GM19324 (cell line): ENCODE data around the gene TRIP13.
"Not testable (repeated sequence)": the region's sequence is repeated elsewhere in the genome, so short reads cannot be mapped to it uniquely, and the experiment has no call there.

Source experiments
- ATAC-seq: cut with Tn5 transposase; IDR thresholded peaks from one replicate; pipeline ENCODE4 v1.9.1; 2021; ENCODE audit warnings: mild to moderate bottlenecking, moderate library complexity; ENCODE audit not compliant: unreplicated experiment, low FRiP score

TRIP13 gene

DNA sequence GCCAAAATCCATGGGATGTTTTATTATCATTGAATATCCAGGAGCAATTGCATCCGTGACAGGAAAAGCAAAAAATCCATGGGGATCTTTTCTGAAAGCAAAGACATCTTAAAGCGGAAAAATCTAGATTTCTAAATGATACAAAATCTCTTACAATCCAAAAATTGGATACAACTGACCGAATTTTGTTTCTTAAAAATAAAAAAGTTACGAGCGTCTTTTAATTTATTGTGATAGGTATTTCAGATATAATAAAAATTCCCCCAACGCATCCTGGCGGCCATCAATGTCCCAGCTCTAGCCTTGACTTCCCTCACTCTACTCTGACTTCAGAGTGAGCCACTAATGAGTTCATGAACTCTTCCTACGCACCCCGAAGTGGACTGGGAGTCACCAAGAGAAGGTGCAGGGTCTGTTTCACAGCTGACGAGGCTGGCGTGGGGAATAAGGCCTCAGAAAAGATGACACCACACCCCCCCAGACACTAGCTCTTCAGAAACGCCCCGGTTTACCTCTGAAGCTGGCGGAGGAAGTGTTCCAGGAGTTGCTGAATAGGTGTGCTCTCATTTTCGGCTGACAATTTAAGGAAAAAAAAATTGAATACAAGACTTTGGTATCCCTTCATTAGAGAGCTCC, 3.5 kb upstream of the TRIP13 start:
- no peak for ATAC-seq

DNA sequence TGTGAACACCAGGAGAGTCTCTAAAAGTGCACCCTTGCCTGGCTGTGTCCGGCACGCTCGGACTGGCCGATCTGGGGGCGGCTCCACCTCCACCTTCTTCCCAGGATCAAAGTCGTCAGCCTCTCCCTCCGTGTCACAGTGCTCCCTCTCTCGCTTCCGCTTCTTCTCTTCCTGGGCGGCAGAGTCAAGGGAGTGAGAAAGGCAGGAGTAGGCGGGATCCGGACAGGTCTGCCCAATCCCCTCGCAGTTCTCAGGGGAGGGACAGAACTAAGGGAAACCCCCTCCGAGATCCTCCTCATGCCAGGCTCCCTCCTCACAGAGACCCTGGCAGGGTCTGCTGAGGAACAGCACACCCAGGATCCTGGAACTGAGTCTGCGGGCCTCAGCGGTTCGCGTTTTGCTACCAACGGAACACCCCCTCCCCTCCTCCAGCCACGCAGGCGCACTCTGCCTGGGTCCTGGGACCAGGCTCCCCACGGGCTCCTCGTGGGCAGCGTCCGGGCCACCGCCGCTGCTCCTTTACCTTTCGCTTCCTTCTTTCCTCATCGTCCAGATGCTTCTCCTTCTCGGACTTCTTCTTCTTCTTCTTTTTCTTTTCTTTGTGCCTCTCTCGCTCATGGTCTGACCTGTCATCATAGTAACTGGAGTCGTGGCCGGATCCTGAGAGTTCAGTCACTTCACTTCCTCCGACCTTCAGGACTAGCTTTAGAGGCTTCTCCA, 1.4 kb upstream of the TRIP13 start:
- ATAC-seq, result no peak

DNA sequence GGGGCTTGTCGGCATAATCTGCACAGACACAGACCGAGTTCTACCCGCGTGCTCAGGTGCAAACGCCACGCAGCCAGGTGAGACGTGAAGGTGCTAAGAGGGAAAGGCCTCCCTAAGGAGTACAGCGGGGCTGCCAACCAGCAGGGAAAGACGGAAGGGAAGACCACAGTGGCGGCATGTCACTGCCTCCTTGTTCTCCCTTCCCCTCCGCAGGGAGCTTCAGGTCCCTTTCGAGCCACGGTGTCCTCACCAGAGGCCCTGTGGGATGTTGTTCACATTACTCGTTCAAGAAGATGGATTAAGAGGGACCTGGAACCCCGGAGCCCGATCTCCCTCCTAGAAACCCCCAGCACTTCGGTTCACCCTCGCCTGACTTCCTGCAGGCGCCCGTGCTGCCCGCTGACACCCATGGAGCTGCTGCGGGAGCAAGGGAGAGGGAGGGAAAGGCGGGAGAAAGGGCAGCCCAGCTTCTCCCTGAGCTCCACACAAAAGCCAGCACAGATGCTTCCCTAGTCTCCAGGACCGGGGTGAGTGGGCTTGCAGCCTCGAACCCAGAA, 769 bp upstream of the TRIP13 start:
- no peak for ATAC-seq

DNA sequence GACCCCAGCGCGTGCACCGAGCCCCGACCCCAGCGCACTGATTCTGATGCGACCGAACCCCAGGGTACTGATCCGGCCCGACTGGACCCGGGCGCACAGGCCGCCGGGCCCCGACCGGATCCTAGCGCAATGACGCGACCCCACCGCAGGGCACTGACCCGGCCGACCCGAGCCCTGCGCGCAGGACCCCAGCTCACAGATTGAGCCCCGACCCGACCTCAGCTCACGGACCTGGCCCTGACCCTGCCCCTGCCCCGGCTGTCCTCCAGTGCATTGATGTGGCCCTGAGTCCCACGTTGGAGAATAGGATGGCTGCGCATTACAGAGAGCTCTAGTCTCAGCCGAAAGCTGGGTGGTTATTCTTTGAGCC, 438 bp downstream of the TRIP13 start:
- ATAC-seq, result no peak

DNA sequence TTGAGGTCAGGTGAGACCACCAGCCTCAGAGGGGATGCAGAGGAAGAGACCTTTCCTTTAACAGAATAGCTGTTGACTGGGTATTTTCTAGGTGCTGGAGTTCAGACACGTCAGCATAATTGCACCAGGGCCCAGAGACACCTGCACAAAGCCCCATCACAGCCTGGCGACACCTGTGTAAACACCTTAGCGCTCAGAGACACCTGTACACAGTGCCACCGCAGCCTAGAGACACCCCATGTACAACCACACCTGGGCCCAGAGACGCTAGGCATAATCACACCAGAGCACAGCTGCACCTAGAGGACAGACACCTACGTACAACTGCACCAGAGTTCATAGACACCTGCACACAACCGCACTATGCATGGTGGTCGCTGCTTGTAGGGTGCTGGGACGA, 1.0 kb downstream of the TRIP13 start:
- ATAC-seq, result no peak

DNA sequence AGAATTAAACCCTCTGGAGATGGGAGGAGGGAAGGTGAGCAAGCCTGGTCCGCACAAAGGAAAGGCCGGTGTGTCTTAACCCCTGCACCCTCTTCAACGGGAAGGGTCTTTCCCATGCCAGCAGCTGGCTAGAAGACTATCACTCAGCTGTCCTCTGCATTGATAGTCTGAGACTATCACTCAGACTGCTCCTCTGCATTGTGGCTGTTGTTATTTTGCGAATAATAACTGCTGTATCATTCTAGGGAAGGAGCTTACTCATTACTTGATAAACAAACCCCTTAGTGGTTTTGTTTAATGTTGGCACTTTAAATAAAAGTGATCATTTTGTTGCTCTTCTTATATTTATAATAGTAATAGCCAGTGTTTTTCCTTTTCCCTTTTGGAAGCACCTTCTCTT, 8.1 kb downstream of the TRIP13 start:
- ATAC-seq, result no peak

DNA sequence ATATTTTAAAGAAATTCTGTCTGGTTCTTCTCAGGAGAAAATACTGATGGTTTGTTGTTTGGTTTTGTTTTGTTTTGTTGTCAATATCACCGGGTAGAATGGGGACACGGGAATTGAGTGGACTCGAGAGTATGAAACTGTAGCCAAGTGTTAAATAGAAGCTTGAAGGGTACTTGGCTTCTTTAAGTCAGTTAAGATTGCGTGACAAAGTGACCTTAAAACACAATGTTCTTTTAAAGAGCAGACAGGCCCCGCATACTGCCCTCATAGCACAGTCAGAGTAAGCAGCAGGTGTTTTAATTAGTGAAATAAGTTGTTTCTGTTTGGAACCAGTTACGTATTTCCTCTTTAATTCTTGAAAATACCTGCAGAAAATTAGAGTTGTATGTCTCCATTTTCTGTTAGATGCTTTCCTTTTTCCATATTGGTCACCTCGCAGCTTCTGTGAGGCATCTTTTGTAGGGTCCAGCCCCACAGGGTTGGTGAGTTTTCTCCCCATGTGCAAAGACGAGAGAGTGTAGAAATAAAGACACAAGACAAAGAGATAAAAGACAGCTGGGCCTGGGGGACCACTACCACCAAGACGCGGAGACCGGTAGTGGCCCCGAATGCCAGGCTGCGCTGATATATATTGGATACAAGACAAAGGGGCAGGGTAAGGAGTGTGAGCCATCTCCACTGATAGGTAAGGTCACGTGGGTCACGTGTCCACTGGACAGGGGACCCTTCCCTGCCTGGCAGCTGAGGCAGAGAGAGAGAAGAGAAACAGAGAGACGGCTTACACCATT, 9.6 kb downstream of the TRIP13 start:
- no peak for ATAC-seq

DNA sequence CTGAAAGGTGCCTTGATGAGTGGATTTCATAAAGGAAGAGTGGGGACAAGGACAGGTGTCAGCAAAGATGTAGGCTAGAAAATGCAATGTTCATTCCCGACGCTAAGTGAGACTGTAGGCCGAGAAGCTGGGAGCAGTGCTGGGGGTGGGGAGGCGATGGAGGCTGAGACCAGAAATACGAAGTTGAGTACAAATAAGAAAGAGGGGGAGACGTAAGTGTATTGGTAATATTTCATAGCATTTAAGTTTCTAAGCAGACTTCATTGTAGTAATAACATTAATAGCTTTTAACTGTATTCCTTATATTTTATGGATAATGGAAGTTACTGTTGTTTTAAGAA, 11.0 kb downstream of the TRIP13 start:
- no peak for ATAC-seq

DNA sequence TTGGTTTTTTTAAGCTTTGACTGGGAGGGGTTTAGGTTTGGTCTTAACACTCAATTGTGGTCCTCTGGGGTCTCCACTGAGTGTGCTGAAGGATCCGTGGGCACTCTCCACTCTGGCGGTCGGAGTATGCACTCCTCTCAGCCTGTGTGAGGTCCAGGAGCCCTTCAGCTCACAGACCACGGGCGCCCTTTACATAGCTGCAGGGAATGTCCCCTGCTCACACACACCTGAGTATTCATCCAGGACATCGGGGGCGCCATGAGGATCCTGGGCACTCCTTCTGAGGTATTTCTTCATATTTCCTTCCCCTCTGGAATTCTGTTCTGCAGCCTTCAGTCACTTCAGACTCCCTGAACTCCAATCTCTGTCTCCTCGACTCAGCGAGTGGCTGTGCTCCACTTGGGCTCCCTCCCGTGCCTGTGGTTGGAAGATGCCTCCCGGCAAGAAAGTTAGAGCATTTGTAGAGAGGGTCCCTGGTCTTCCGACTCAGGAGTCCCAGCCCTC, 12.5 kb downstream of the TRIP13 start:
- ATAC-seq, result no peak

DNA sequence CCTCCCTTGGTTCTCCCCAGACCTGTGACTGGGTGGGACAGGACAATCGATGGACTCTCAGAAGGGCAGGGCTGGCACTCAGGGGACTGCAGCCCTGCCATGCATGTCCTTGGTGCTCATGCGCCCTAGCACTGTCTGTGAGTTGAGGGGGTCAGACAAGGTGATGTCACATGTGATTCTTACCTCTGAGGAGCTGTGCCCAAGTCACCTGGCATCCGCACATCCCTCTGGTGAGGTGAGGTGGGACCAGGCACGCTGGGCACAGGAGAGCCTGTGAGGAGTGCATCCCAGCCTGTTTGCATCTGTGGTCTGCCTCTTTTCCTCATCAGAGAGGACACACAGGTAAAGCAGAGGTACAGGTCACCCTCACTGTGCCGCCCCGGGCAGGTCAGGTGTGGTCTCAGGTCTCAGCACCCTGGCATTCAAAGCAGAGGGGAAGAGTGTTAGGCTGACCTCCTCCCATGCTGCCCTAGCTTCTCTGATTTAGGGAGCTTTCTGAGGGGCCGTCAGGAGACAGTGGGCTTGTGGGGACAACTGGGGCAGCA, 14.8 kb downstream of the TRIP13 start:
- ATAC-seq, result no peak

DNA sequence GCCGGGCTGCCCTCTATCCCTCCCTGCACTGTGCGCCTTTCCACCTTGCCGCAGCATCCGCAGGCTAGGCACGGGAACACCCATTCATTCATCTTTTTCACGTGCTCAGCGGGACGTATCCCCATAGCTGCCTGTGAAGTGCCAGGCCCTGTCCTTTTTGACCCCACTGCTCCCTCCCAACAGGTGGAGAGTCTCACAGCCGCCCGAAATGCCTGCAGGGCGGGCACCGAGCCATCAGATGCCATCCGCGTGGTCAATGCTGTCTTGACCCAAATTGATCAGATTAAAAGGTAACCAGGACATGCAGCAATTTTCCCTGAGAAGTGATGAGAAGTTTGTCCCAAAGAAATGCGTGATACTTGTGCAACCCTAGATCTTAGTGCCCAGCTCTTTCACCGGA, 15.5 kb downstream of the TRIP13 start:
- ATAC-seq, result no peak

DNA sequence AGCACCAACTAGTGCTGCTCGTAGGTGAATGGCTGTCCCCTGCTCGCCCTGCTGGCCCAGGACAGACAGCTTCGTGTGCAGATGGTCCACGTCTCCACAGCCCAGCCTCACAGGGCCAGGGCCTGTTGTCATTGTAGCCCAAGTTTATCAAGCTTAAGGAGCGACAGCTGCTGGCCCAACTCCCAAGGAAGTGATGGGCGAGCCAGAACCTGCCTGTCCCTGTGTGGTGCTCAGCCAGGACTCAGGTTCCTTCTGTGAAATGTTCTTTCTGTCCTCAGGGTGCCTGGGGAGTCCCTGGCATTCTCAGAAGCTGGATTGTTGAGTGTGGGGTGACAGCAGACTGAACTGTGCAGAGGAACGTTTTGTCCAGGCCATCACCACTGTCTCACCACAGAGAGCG, 16.4 kb downstream of the TRIP13 start:
- ATAC-seq, result no peak

DNA sequence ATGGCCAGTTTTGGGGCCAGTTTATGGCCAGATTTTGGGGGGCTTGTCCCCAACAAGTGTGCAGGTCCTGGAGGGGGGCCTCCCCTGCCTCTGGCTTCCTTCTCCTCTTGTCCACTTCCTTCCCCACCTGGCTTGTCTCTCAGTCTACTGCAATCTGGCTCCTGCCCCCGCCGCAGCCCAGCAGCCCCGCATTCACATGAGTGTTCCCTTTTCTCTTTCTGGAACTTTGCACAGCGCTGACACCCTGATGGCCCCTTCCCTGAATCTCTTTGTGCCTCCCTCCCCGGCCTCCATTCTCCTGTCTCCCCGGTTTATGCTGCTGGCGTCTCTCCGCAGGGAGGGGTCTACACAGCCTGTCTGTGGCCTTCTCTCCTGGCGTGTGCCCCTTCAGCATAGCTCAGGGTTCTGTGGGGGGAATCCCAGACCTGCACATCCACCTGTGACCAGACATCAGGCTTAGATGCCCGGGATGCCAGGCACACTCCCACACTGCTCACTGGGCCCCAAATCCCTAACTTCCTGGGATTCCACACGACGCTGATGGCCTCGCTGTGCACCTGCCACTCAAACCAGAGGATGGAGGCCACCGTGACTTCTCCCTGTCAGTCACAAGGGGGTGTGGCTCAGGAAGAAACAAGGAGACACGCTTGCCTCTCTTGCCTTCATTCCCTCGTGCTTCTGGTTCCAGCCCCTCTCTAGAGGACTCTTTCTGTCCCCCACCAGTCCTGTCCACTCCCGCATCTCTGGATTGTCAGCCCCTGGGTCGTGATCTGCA, 17.5 kb downstream of the TRIP13 start:
- no peak for ATAC-seq

DNA sequence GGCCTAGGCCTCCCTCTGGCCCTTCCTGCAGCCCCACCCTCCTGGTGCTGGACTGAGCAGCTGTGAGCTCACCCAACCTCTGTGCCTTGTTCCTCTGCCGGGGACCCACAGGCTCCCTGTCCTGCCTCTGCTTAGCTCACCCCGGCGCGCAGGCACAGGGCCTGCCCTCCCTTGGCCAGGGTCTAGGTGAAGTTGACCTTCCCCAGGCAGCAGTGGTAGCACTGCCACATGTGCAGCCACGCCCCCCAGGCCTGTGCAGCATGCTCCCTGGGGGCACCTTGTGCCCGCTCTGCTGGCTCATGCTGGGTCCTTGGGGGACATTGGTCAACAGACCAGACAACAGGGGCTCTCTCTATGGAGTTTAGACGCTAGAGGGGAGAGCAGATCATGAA, 18.1 kb downstream of the TRIP13 start:
- ATAC-seq, result no peak

DNA sequence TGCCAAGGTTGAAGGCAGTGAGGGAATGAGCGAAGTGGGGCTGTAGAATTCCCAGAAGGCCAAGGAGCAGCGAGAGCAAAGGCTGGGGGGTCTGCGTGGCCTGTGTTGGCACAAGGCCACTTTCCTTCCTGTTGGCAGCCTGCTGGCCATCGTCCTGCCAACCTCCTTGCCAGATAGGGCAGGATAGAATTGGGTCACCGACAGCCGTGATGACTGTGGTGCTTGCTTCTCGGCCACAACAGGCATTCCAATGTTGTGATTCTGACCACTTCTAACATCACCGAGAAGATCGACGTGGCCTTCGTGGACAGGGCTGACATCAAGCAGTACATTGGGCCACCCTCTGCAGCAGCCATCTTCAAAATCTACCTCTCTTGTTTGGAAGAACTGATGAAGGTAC, 18.9 kb downstream of the TRIP13 start:
- ATAC-seq, result no peak

DNA sequence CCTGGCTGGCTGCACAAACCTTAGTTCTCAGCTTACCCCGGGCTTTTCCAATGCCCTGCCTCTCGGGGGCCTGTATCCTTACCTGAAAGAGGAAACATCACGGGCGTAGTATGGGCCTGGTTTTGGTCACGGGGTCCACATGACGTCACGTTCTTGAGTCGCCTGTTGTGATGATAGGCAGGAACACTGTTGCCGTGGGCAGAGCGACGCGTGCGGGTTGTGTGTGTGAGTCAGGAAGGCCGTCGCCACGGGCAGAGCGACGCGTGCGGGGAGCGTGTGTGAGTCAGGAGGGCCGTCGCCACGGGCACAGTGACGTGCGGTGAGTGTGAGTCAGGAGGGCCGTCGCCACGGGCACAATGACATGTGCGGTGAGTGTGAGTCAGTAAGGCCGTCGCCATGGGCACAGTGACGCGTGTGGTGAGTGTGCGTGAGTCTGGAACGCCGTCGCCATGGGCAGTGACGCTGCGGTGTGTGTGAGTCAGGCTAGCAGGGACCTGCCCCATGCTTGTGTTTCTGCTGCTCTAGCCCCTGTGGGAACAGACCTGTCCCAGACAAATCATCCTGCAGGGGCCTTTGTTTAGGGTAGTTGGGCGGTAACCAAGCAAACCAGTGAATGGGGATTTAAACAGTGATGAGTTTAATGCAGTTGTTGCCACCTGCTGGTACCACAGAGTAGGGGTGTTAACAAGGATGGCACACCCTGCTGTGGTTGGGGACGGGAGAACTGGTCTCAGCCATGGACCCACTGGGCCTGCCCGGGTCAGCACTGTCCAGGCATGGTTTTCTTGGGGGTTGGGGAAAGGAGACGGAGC, 19.8 kb downstream of the TRIP13 start:
- ATAC-seq, result no peak

DNA sequence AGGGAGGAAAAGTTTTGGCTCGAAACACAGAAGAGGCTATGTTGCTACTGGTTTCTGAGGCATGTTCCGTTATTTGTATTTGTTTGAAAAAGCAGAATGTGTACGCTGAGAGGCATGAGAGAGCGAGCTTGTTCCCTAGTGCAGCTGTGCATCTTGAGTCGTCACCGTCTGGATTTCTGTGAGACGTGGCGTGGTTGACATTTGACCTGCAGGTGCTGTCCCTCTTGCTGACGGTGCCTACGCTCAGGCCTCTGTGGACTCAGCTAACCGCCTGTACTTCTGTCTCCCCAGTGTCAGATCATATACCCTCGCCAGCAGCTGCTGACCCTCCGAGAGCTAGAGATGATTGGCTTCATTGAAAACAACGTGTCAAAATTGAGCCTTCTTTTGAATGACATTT, 21.5 kb downstream of the TRIP13 start:
- ATAC-seq, result no peak

DNA sequence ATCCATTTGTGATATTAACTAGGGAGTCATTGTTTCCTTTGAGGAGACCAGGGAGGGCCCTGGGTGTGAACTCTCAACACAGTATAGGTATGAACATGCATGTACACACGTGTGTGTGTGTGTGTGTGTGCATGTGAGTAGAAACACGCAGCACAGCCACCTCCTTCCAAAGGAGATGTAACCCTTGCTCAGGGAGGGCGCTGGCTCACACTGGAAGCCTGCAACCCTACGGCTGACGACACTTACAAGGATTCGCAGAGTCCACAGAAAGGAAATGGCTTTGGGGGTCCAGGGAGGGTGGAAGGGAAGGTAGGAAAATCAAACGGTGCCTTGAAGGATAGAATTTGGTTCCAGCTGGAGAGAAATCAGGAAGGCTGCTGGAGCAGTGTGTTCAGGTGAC, 21.9 kb downstream of the TRIP13 start:
- ATAC-seq, result no peak

DNA sequence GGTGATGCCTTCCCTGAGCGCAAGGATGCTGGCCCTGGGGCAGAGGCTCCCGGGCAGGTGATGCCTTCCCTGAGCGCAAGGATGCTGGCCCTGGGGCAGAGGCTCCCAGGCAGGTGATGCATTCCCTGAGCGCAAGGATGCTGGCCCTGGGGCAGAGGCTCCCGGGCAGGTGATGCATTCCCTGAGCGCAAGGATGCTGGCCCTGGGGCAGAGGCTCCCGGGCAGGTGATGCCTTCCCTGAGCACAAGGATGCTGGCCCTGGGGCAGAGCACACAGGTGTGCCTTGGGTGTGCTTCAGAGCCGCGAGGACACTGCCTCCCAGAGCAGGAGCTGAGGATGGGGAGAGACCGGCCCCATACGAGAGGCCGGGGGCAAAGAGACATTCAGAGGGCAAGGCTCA, 22.7 kb downstream of the TRIP13 start:
- not testable (repeated sequence) for ATAC-seq

DNA sequence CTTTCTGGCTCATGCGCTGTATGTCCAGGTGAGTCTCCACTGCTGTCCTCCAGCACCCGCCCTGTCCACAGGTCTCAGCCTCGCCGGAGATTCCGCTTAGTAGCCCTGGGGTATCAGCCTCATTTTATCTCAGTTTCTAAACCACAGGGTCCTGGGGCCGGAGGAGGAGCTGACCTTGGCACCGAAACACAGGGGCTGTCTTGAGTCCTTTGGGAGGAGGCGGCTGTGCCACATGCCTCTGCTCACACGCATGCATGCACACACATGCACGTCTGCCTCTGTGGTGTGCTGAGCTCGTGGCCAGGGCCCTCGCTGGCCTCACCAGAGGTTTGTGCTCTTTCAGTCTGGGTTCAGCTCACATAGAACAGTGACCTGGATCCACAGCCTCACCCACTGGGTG, 23.3 kb downstream of the TRIP13 start:
- no peak for ATAC-seq
